HepG2 (cell line): ENCODE data around the gene RNF126. TPM values are rescaled to one million over a fixed set of nuclear protein-coding genes. Genes with fewer than 3 reads are reported as not detected.

Source experiments
- HES4 ChIP-seq: sonication (generic); formaldehyde crosslinking; IDR thresholded peaks from 2 replicates; pipeline ENCODE4 v1.9.0; 2021; ENCODE audit warnings: mild to moderate bottlenecking, missing genetic modification reagents, borderline replicate concordance
- HNF4G ChIP-seq, 2 experiments: sonication (generic) in 1 of 2; formaldehyde crosslinking in 1 of 2; IDR thresholded peaks; 2 replicates each; pipeline versions ENCODE4 v1.4.0 to v1.6.1; 2011 to 2020; ENCODE audit warnings: borderline replicate concordance in 2 of 2, low read depth in 2 of 2, mild to moderate bottlenecking in 2 of 2, low read length in 1 of 2, missing genetic modification reagents in 1 of 2, moderate library complexity in 1 of 2
- PHF20 ChIP-seq: sonication (generic); formaldehyde crosslinking; IDR thresholded peaks from 2 replicates; pipeline ENCODE4 v1.5.0; 2020; ENCODE audit warnings: mild to moderate bottlenecking, missing genetic modification reagents
- POLR2G ChIP-seq: fragments of 200-400 bp; formaldehyde crosslinking; IDR thresholded peaks from 2 replicates; pipeline ENCODE4 v1.6.1; 2018; ENCODE audit warnings: mild to moderate bottlenecking, low read depth, low read length, moderate library complexity
- SETDB1 ChIP-seq: sonication (generic); formaldehyde crosslinking; IDR thresholded peaks from 2 replicates; pipeline ENCODE4 v1.5.1; 2020; ENCODE audit warnings: missing genetic modification reagents, mild to moderate bottlenecking, borderline replicate concordance
- ZSCAN30 ChIP-seq: sonication (generic); formaldehyde crosslinking; IDR thresholded peaks from 2 replicates; pipeline ENCODE4 v1.5.0; 2020; ENCODE audit warnings: mild to moderate bottlenecking, missing genetic modification reagents
- polyA plus RNA-seq, 8 experiments: library from polyadenylated mRNA; depleted of rRNA in 3 of 8; stranded (reverse) in 7 of 8; unstranded in 1 of 8; fragments of >200 nt; fragmentation: Illumina TruSeq in 4 of 8; extraction: Trizol in 4 of 8; gene quantifications; 2 replicates each; pipeline versions ENCODE4 v1.2.1 to v1.2.3, GENCODE V29; 2011 to 2016; ENCODE audit warnings: low read depth in 4 of 8, missing spikeins in 1 of 8, mixed read lengths in 1 of 8; ENCODE audit not compliant: insufficient read depth in 1 of 8
- total RNA-seq, 5 experiments: library from RNA; depleted of rRNA; stranded (reverse); fragments of >200 nt; fragmentation: Illumina TruSeq; extraction: Trizol; gene quantifications; 2 replicates each; pipeline ENCODE4 v1.2.3, GENCODE V29; 2016; ENCODE audit warnings: low read depth in 1 of 5
- TF ChIP-seq, protein P1 (sequence below): sonication (generic); formaldehyde crosslinking; conservative IDR thresholded peaks from 2 replicates; pipeline ENCODE4 v1.4.0; 2020; ENCODE audit warnings: missing genetic modification reagents
- TF ChIP-seq, protein P2 (sequence below): sonication (generic); formaldehyde crosslinking; IDR thresholded peaks from 2 replicates; pipeline ENCODE4 v1.5.1; 2020; ENCODE audit warnings: missing genetic modification reagents, mild to moderate bottlenecking, borderline replicate concordance
- TF ChIP-seq, protein P3 (sequence below): sonication (generic); formaldehyde crosslinking; IDR thresholded peaks from 2 replicates; pipeline ENCODE4 v1.9.0; 2021; ENCODE audit warnings: missing genetic modification reagents, borderline replicate concordance
- TF ChIP-seq, protein P4 (sequence below): sonication (generic); formaldehyde crosslinking; conservative IDR thresholded peaks from 2 replicates; pipeline ENCODE4 v1.4.0; 2020; ENCODE audit warnings: missing genetic modification reagents
- TF ChIP-seq, protein P5 (sequence below): sonication (generic); formaldehyde crosslinking; IDR thresholded peaks from 2 replicates; pipeline ENCODE4 v1.4.0; 2020; ENCODE audit warnings: missing genetic modification reagents
- TF ChIP-seq, protein P6 (sequence below): sonication (generic); formaldehyde crosslinking; conservative IDR thresholded peaks from 2 replicates; pipeline ENCODE4 v1.4.0; 2020; ENCODE audit warnings: missing genetic modification reagents
- TF ChIP-seq, protein P7 (sequence below): sonication (generic); formaldehyde crosslinking; IDR thresholded peaks from 2 replicates; pipeline ENCODE4 v1.9.0; 2021; ENCODE audit warnings: missing genetic modification reagents, borderline replicate concordance

RNF126 gene
- total and polyA plus RNA-seq, 2 of the 13 experiments (the other 11 are each of a cell fraction or from before 2014, with no cell fraction given), result 23.2 to 34.0 TPM

DNA sequence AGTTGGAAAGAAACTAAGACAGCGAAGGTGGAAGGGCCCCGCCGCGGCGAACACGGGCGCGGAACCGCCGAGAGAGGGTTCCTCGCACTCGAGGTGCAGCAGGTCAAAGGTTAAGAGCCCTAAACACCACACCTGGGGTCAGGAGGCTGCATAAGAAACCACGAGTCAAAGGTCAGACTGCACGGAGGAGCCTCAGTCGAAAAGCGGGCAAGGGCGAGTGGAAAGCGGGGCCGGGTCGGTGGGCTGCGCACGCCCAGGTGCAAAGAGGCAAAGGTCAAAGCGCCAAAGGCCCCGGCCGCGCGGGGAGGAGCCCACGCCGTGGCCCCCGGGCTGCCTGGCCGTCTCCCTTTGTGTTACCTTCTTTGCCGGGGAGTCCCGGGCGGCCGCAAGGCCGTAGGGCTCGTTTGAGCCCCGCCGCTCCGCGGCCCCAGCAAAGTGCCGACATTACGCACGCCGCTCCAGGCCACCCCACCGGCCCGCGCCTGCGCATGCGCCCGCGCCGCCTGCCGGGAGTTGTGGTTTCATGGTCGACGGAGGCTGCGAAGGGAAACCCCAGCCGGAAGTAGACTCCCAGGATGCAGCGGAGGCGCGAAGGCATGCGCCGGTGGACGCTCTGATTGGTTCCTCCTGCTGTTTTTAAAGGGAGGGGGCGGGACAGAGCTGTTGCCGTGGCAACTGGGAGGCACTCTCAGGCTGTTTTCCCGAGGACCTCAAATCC, 29.8 kb downstream of the RNF126 start, which contains the start of gene POLRMT (continued):
- TF ChIP-seq, protein P1, sequence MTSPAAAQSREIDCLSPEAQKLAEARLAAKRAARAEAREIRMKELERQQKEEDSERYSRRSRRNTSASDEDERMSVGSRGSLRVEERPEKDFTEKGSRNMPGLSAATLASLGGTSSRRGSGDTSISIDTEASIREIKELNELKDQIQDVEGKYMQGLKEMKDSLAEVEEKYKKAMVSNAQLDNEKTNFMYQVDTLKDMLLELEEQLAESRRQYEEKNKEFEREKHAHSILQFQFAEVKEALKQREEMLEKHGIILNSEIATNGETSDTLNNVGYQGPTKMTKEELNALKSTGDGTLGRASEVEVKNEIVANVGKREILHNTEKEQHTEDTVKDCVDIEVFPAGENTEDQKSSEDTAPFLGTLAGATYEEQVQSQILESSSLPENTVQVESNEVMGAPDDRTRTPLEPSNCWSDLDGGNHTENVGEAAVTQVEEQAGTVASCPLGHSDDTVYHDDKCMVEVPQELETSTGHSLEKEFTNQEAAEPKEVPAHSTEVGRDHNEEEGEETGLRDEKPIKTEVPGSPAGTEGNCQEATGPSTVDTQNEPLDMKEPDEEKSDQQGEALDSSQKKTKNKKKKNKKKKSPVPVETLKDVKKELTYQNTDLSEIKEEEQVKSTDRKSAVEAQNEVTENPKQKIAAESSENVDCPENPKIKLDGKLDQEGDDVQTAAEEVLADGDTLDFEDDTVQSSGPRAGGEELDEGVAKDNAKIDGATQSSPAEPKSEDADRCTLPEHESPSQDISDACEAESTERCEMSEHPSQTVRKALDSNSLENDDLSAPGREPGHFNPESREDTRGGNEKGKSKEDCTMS (CRISPR knock-in tag), result no peak; the same call in 1 of the 2 replicates
- TF ChIP-seq, protein P2, sequence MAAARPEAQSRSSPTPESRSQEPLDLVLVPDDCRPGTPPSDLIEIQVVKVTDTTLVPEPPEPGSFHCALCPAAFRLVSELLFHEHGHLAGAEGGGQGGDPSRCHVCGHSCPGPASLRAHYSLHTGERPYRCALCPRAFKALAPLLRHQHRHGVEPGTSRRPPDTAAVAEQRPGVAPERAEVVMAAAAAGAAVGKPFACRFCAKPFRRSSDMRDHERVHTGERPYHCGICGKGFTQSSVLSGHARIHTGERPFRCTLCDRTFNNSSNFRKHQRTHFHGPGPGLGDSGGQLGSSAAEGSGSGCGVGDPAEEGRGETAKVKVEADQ (CRISPR knock-in tag), result 0 out of 2 replicates have a peak, but pooled peaks have one; percentile 32
- TF ChIP-seq HNF4G (IDR thresholded peaks at IDR 0.05; ENCODE audit: borderline replicate concordance, low read depth, low read length), result peak; percentile 74; the same call in 1 of the 2 replicates
- TF ChIP-seq HNF4G (CRISPR knock-in tag; IDR thresholded peaks at IDR 0.05; ENCODE audit: borderline replicate concordance, low read depth), result 0 out of 2 replicates have a peak, but pooled peaks have one; percentile 32
- TF ChIP-seq, protein P3, sequence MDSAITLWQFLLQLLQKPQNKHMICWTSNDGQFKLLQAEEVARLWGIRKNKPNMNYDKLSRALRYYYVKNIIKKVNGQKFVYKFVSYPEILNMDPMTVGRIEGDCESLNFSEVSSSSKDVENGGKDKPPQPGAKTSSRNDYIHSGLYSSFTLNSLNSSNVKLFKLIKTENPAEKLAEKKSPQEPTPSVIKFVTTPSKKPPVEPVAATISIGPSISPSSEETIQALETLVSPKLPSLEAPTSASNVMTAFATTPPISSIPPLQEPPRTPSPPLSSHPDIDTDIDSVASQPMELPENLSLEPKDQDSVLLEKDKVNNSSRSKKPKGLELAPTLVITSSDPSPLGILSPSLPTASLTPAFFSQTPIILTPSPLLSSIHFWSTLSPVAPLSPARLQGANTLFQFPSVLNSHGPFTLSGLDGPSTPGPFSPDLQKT (CRISPR knock-in tag), result peak; percentile 47; the same call in 1 of the 2 replicates
- TF ChIP-seq SETDB1 (CRISPR knock-in tag), result no peak
- no peak for TF ChIP-seq HES4 (CRISPR knock-in tag)
- TF ChIP-seq, protein P4, sequence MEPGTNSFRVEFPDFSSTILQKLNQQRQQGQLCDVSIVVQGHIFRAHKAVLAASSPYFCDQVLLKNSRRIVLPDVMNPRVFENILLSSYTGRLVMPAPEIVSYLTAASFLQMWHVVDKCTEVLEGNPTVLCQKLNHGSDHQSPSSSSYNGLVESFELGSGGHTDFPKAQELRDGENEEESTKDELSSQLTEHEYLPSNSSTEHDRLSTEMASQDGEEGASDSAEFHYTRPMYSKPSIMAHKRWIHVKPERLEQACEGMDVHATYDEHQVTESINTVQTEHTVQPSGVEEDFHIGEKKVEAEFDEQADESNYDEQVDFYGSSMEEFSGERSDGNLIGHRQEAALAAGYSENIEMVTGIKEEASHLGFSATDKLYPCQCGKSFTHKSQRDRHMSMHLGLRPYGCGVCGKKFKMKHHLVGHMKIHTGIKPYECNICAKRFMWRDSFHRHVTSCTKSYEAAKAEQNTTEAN, result 0 out of 2 replicates have a peak, but pooled peaks have one; percentile 38
- TF ChIP-seq, protein P5, sequence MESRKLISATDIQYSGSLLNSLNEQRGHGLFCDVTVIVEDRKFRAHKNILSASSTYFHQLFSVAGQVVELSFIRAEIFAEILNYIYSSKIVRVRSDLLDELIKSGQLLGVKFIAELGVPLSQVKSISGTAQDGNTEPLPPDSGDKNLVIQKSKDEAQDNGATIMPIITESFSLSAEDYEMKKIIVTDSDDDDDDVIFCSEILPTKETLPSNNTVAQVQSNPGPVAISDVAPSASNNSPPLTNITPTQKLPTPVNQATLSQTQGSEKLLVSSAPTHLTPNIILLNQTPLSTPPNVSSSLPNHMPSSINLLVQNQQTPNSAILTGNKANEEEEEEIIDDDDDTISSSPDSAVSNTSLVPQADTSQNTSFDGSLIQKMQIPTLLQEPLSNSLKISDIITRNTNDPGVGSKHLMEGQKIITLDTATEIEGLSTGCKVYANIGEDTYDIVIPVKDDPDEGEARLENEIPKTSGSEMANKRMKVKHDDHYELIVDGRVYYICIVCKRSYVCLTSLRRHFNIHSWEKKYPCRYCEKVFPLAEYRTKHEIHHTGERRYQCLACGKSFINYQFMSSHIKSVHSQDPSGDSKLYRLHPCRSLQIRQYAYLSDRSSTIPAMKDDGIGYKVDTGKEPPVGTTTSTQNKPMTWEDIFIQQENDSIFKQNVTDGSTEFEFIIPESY (CRISPR knock-in tag), result no peak
- TF ChIP-seq, protein P6, sequence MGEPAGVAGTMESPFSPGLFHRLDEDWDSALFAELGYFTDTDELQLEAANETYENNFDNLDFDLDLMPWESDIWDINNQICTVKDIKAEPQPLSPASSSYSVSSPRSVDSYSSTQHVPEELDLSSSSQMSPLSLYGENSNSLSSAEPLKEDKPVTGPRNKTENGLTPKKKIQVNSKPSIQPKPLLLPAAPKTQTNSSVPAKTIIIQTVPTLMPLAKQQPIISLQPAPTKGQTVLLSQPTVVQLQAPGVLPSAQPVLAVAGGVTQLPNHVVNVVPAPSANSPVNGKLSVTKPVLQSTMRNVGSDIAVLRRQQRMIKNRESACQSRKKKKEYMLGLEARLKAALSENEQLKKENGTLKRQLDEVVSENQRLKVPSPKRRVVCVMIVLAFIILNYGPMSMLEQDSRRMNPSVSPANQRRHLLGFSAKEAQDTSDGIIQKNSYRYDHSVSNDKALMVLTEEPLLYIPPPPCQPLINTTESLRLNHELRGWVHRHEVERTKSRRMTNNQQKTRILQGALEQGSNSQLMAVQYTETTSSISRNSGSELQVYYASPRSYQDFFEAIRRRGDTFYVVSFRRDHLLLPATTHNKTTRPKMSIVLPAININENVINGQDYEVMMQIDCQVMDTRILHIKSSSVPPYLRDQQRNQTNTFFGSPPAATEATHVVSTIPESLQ (CRISPR knock-in tag), result 0 out of 2 replicates have a peak, but pooled peaks have one; percentile 32
- TF ChIP-seq ZSCAN30 (CRISPR knock-in tag), result no peak
- TF ChIP-seq, protein P7, sequence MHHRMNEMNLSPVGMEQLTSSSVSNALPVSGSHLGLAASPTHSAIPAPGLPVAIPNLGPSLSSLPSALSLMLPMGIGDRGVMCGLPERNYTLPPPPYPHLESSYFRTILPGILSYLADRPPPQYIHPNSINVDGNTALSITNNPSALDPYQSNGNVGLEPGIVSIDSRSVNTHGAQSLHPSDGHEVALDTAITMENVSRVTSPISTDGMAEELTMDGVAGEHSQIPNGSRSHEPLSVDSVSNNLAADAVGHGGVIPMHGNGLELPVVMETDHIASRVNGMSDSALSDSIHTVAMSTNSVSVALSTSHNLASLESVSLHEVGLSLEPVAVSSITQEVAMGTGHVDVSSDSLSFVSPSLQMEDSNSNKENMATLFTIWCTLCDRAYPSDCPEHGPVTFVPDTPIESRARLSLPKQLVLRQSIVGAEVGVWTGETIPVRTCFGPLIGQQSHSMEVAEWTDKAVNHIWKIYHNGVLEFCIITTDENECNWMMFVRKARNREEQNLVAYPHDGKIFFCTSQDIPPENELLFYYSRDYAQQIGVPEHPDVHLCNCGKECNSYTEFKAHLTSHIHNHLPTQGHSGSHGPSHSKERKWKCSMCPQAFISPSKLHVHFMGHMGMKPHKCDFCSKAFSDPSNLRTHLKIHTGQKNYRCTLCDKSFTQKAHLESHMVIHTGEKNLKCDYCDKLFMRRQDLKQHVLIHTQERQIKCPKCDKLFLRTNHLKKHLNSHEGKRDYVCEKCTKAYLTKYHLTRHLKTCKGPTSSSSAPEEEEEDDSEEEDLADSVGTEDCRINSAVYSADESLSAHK (CRISPR knock-in tag), result no peak
- TF ChIP-seq PHF20 (CRISPR knock-in tag), result 0 out of 2 replicates have a peak, but pooled peaks have one; percentile 18
- TF ChIP-seq POLR2G, result peak; percentile 71
